Gastroesophageal sphincter (tissue), 4 donors: ENCODE data around the gene HOXD13. TPM values are rescaled to one million over a fixed set of nuclear protein-coding genes. Genes with fewer than 3 reads are reported as not detected.

Source experiments
- ATAC-seq: fragments of 150-250 bp; one replicate; pipeline ENCODE4 v1.9.1; 2016; ENCODE audit warnings: mild to moderate bottlenecking, moderate library complexity
- H3K27ac ChIP-seq, 4 donors: fragments of 200-600 bp; sonication (generic) in 3 of 4; 1 replicate in 3 of 4; 2 replicates in 1 of 4; pipeline ENCODE4 v1.5.1; 2016 to 2019
- H3K27me3 ChIP-seq: fragments of 200-600 bp; sonication (generic); one replicate; pipeline ENCODE4 v1.5.1; 2019
- H3K36me3 ChIP-seq, 2 donors: fragments of 200-600 bp; sonication (generic); one replicate each; pipeline ENCODE4 v1.5.1; 2019; ENCODE audit warnings: control low read depth in 1 of 2
- H3K4me1 ChIP-seq, 3 donors: fragments of 200-600 bp; sonication (generic); 1 replicate in 2 of 3; 2 replicates in 1 of 3; pipeline ENCODE4 v1.5.1; 2016 to 2019; ENCODE audit warnings: control low read depth in 2 of 3
- H3K4me3 ChIP-seq, 2 donors: fragments of 200-600 bp; sonication (generic); one replicate each; pipeline ENCODE4 v1.5.1; 2019; ENCODE audit warnings: mild to moderate bottlenecking in 1 of 2, moderate library complexity in 1 of 2
- H3K9me3 ChIP-seq, 3 donors: fragments of 200-600 bp; sonication (generic); one replicate each; pipeline ENCODE4 v1.5.1; 2017 to 2019; ENCODE audit warnings: control low read depth in 2 of 3
- CTCF ChIP-seq, 4 experiments: fragments of 200-600 bp in 2 of 4; fragments of 450-650 bp in 2 of 4; sonication (generic) in 1 of 4; IDR thresholded peaks; one replicate each; pipeline ENCODE4 v1.5.1; 2017 to 2019; ENCODE audit warnings: antibody characterized with exemption in 4 of 4, mild to moderate bottlenecking in 2 of 4, moderate library complexity in 2 of 4
- EP300 ChIP-seq: sonication (generic); formaldehyde crosslinking; IDR thresholded peaks from one replicate; pipeline ENCODE4 v1.6.1; 2017; ENCODE audit warnings: antibody characterized with exemption, mild to moderate bottlenecking
- POLR2A ChIP-seq, 2 donors: fragments of 450-650 bp; IDR thresholded peaks; one replicate each; pipeline ENCODE4 v1.6.1; 2017; ENCODE audit warnings: antibody characterized with exemption in 2 of 2, mild to moderate bottlenecking in 2 of 2, moderate library complexity in 1 of 2
- POLR2AphosphoS5 ChIP-seq: sonication (generic); formaldehyde crosslinking; IDR thresholded peaks from one replicate; pipeline ENCODE4 v1.6.1; 2017; ENCODE audit warnings: antibody characterized with exemption
- WGBS, 2 donors: methylation state at CpG; one replicate each; pipeline ENCODE4 v1.1.5; 2018; ENCODE audit warnings: low coverage in 1 of 2; 5-methylcytosine and 5-hydroxymethylcytosine counted together
- total RNA-seq, 4 donors: library from RNA; depleted of rRNA; stranded (reverse); fragments of >200 nt; gene quantifications; one replicate each; pipeline ENCODE4 v1.1.0, GENCODE V29; 2016

Gene HOXD13
- total RNA-seq, 4 donors from 2014 or later, result not detected

DNA sequence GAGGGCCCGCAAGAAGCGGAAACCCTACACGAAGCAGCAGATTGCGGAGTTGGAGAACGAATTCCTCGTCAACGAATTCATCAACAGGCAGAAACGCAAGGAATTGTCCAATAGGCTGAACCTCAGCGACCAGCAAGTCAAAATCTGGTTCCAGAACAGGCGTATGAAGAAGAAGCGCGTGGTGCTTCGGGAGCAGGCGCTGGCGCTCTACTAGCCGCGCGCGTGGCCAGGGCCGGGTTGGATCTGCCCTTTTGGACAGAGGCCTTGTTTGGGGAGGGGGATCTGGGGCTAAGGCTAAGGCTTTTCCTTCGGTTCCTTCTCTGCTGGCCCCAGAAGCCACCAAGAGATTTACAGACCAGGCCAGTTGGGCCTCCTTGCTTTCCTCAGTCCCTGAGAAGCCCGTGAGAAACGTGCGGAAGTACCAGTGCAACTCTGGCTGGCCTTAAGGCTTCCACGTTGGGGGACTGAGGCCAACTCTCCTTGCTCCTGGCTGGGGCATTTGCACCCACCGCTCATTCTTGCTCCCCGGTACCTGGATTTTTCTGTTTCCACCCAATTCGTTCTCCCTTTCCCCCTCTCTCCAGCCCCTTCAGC, 8.1 kb downstream of the HOXD13 start:
- Histone ChIP-seq H3K9me3 (no peaks in the 10 kb centered on the region), H3K4me3 (no peak overlapping the region), H3K27me3 (peaks cover 100% of the 10 kb centered on the region), H3K27ac (no peak overlapping the region), H3K36me3 (no peaks in the 10 kb centered on the region), H3K4me1 (peaks cover 0 to 61% (median 25%) of the 10 kb centered on the region in 3 donors)
- ATAC-seq, result no peak
- WGBS, 2 donors, result 3 to 7% methylated on average over 3 to 8 of the region's 28 CpGs
- TF ChIP-seq EP300 (no peak), CTCF (IDR thresholded peaks at IDR 0.05) (no peak), POLR2AphosphoS5 (no peak), POLR2A (IDR thresholded peaks at IDR 0.05) (no peak)

GRCh38 chr2:176101216-176101830, 8.8 kb downstream of the HOXD13 start:
- peaks cover 0 to 65% (median 25%) of the 10 kb centered on the region in 3 donors for H3K4me1 ChIP-seq
- TF ChIP-seq CTCF (IDR thresholded peaks at IDR 0.05), result no peak
- no peak for TF ChIP-seq POLR2AphosphoS5
- no peak for TF ChIP-seq POLR2A (IDR thresholded peaks at IDR 0.05)
- no peak for TF ChIP-seq EP300
- 6 to 14% methylated on average over 2 of the region's 2 CpGs for WGBS, 2 donors
- no peak for ATAC-seq
- no peak overlapping the region for H3K4me3 ChIP-seq
- H3K27me3 ChIP-seq, result peaks cover 100% of the 10 kb centered on the region
- no peaks in the 10 kb centered on the region for H3K9me3 ChIP-seq
- H3K36me3 ChIP-seq, result no peaks in the 10 kb centered on the region
- H3K27ac ChIP-seq, result no peak overlapping the region

DNA sequence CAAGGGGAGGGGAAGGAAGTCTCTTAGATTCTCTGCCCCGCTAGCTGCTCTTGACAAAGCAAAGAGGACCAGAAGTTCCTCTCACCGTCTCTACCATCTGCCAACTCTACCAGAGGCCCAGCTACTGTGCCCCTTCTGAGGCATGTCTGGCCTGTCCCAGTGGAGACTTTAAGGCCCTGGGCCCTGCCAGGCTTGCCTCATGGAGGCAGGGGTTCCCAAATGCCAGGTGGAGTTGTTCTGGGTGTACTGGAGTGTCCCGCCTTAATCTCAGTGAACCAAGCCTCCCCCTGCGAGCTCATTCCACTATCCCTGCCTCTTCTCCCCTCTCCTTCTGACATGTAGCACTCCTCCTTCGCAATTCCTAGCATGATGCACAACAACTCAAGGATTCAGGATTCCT, 9.3 kb downstream of the HOXD13 start:
- Histone ChIP-seq H3K4me3 (no peak overlapping the region), H3K27ac (no peak overlapping the region), H3K27me3 (peaks cover 100% of the 10 kb centered on the region), H3K4me1 (peaks cover 0 to 65% (median 29%) of the 10 kb centered on the region in 3 donors), H3K36me3 (no peaks in the 10 kb centered on the region), H3K9me3 (no peaks in the 10 kb centered on the region)
- 5 to 7% methylated on average over 2 to 3 of the region's 5 CpGs for WGBS, 2 donors
- no peak for TF ChIP-seq POLR2A (IDR thresholded peaks at IDR 0.05)
- no peak for TF ChIP-seq EP300
- TF ChIP-seq POLR2AphosphoS5, result no peak
- no peak for TF ChIP-seq CTCF (IDR thresholded peaks at IDR 0.05)
- no peak for ATAC-seq

DNA sequence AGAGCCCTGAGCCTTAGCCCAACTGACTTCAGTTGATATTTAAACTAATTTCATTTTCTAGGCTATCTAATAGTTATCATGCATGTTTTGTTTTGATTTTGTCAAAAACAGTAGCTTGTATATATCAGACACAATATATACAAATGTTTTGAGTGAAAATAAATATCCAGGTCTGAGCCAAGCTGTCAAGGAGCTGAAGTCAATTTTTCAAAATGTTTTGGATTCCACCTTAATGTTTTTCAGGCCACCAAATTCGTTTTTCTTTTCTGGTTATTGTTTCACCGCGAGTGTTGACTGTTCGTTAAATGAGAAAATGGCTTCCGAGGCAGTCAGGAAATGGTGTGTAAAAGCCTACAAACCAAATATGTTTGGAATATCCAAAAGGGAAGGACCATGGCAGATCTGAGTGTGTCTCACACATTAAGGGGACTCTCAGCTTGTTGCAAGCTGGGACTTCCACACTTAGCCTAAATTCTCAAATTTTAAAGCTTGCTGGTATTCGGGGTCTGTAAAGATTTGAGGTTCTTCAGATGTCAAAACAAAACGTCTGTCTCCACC, 9.9 kb downstream of the HOXD13 start:
- Histone ChIP-seq H3K27ac (no peak overlapping the region), H3K27me3 (peaks cover 100% of the 10 kb centered on the region), H3K36me3 (no peaks in the 10 kb centered on the region), H3K4me1 (peaks cover 0 to 65% (median 31%) of the 10 kb centered on the region in 3 donors), H3K9me3 (no peaks in the 10 kb centered on the region), H3K4me3 (no peak overlapping the region)
- no peak for TF ChIP-seq EP300
- no peak for TF ChIP-seq POLR2A (IDR thresholded peaks at IDR 0.05)
- TF ChIP-seq CTCF (IDR thresholded peaks at IDR 0.05), result no peak
- no peak for TF ChIP-seq POLR2AphosphoS5
- WGBS, 2 donors, result 18 to 28% methylated on average over 7 of the region's 7 CpGs
- no peak for ATAC-seq

DNA sequence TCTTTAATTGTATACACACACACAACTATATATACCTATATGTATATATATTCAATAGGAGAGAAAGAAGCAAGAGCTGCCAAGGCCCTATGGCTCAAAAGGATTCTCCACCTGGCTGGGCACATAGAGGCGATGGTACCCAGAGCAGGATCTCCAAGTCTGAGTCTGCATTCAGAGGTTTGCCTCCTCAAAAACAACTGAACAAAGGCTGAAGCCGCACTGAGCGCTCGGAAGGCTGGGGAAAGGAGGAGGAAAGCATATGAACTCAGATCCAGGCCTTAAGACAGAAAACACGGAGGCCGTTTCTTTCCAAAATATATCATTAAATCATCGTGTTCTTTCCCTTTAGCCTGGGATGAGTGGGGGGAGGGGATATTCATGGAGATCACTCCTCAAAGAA, 10.7 kb downstream of the HOXD13 start:
- H3K9me3 ChIP-seq, result no peaks in the 10 kb centered on the region
- TF ChIP-seq POLR2A (IDR thresholded peaks at IDR 0.05), result no peak
- TF ChIP-seq POLR2AphosphoS5, result no peak
- TF ChIP-seq EP300, result no peak
- TF ChIP-seq CTCF (IDR thresholded peaks at IDR 0.05), result no peak
- H3K4me3 ChIP-seq, result no peak overlapping the region
- no peak overlapping the region for H3K27ac ChIP-seq
- peaks cover 99% of the 10 kb centered on the region for H3K27me3 ChIP-seq
- H3K36me3 ChIP-seq, result no peaks in the 10 kb centered on the region
- WGBS, 2 donors, result 29 to 35% methylated on average over 7 of the region's 7 CpGs
- peaks cover 0 to 64% (median 29%) of the 10 kb centered on the region in 3 donors for H3K4me1 ChIP-seq
- ATAC-seq, result no peak
